Measurements from ENCODE around the gene CD300LG.
"Not testable (repeated sequence)": the region's sequence is repeated elsewhere in the genome, so short reads cannot be mapped to it uniquely, and the experiment has no call there.

Gene CD300LG

DNA sequence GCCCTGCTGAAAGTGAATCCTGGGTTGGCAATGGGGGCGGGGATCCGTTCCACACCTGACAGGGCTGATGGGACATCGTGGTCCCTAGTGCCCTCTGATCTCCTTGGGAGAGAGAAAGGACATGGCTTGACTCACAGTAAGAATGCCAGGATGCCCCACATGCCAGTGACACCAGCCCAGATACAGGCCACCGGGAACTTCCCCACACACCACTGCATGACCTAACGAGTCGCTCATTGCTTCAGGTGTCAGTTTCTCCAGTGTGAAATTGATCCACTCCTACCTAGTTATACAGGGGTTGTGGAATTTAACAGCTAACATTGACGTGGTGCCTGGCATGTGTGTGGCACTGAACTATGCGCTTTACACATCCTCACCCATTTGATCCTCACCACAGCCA, 7.5 kb downstream of the CD300LG start:
- DNase-seq (ENCODE audit: low read depth in 2 of 2), result no peak

- no peak for DNase-seq (ENCODE audit: low read depth in 2 of 2)
These were observed 8.1 kb downstream of the CD300LG start for GRCh38 chr17:43855061-43855460.

- no peak for DNase-seq (ENCODE audit: low read depth in 2 of 2)
These were observed 9.2 kb downstream of the CD300LG start for GRCh38 chr17:43856141-43856540.

DNA sequence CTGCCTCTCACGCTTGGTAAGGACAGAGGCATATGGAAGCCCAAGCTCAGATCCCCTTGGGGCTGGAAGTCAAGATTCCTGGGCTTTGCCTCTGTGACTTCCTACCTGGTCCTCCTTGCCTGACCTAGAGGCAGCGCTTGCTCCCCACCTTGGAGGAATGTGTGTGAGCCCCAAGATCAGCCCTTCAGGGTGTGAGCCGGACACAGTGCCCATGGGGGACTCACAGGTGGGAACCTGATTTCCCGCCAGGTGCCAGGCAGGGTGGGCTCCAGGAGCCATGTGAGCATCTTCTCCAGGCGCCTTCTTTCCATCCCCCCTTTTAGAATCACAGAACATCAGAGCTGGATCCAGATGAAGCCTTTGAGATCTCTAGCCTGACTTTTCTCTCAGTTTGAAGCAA, 10.2 kb downstream of the CD300LG start:
- no peak for DNase-seq (ENCODE audit: low read depth in 2 of 2)

DNA sequence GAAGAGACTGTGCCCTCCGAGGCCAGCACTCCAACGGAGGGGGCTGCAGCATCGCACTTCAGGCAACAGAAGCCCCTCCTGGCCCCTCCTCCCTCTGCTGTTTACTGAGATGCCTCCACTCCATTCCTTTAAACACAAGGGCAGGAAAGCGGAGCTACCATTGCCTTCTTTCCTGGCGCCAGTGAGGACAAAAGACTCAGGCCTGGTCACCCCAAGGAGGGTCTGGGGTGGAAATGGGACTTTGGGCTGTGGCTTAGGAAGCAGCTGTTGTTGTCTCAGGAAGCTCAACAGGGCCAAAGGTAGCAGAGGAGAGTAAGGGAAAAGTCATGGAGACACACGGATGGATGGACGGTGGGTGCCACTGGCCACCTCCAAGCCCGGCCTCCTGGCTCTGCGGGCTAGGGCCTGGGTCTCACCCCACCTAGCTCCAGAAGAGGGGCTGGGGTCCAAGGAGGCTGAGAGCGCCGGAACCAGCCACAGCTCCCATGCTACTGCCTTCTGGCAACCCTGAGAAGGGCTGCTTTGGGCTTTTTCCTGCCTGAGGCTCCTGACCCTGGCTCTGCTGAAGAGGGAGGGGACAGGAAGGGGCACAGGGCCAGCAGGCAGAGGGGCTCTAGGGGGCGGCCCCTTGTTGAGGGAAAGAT, 11.1 kb downstream of the CD300LG start:
- DNase-seq (ENCODE audit: low read depth in 2 of 2), result no peak

- DNase-seq (ENCODE audit: low read depth in 2 of 2), result no peak
These were observed 13.2 kb downstream of the CD300LG start for GRCh38 chr17:43860077-43860725.

GRCh38 chr17:43860927-43861622, 14.1 kb downstream of the CD300LG start:
- no peak for DNase-seq (ENCODE audit: low read depth in 2 of 2)

DNA sequence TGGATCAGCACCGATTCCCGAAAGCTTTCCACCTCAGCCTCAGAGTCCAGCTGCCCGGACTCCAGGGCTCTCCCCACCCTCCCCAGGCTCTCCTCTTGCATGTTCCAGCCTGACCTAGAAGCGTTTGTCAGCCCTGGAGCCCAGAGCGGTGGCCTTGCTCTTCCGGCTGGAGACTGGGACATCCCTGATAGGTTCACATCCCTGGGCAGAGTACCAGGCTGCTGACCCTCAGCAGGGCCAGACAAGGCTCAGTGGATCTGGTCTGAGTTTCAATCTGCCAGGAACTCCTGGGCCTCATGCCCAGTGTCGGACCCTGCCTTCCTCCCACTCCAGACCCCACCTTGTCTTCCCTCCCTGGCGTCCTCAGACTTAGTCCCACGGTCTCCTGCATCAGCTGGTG, 15.0 kb downstream of the CD300LG start:
- DNase-seq (ENCODE audit: low read depth in 2 of 2), result no peak

GRCh38 chr17:43864161-43864984, 17.4 kb downstream of the CD300LG start:
- DNase-seq (ENCODE audit: low read depth in 2 of 2), result no peak

DNA sequence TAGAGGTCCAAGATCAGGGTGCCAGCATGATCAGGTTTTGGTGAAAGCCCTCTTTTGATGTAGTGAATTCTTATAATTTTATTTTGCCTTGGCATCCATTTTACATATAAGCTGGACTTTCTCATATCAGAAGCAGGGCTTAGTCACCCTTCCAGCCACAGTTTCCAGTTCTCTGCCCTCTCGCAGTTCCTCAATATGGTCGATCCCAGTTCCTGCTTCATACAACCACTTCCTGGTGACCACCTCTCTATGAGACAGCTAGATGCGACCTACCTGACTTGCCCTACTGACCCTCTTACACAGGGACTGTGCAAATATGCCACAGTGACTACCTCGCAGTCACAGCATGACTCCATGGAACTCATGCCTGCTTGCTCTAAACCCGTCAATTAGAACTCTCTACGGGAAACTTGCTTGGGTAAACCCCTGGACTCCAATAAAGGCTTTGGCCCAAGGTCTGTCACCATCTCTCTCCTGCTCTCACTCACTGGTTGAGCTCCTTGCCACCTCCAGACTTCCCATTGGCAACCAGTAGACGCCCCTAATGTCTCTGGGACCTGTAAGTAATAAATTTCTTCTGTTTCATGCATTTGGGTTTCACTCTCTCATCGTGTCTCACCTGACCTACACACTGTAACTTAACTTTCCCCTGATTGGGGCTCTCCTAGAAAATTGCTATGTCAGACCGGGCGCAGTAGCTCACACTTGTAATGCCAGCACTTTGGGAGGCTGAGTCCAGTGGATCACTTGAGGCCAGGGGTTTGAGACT, 21.4 kb downstream of the CD300LG start:
- DNase-seq (ENCODE audit: low read depth in 2 of 2), result no peak

GRCh38 chr17:43869031-43869430, 22.1 kb downstream of the CD300LG start:
- not testable (repeated sequence) for DNase-seq (ENCODE audit: low read depth in 2 of 2)

DNA sequence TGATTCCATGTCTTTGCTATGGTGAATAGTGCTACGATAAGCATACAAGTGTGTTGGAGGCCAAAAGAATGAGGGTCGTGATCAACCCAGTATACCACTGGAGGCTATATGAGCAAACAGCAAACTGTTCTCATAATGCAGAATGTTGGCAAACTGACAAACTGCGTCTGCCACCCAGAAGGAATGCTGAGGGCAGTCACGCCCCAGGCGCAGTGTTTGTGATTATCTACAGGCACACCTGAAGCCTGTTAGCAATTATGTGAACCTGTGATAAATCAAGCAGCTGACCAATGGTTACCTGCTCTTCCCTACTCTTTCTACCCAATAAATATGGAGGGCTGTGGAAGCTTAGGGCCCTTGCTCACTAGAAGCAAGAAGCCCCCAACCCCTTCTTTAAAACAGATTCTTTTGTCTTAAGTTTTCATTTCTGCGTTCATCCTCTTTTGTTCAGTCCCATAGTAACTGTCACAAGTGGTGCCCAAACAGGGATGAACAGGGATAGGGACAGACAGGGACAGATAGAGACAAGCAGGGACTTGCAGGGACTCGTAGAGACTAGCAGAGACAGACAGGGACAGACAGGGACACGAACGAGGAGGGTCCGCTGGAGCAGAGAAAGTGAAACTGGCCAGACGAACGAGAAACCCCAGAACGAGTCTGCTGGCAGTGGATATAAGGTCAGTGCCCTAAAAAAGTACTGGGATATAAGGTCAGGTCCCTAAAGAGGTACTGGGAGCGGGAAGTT, 25.1 kb downstream of the CD300LG start:
- no peak for DNase-seq (ENCODE audit: low read depth in 2 of 2)

DNA sequence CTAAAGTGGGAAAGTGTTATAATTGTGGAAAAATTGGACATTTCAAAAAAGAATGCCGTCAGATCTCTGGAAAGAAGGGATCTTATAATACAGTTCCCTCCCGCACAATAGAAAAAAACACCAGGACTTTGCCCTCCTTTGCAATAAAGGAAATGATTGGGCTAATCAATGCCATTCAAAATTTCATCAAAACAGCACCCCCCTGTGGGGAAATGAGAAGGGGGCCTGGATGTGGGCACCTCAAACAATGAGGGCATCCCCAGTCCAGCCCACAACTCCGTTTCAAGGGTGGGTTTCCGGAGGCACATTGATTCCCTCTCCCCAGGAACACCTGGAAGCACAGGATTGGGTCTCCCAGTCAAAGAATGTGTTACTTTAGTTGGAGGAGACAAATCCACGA, 26.1 kb downstream of the CD300LG start:
- no peak for DNase-seq (ENCODE audit: low read depth in 2 of 2)

GRCh38 chr17:43873815-43874214, 26.8 kb downstream of the CD300LG start:
- no peak for DNase-seq (ENCODE audit: low read depth in 2 of 2)

DNA sequence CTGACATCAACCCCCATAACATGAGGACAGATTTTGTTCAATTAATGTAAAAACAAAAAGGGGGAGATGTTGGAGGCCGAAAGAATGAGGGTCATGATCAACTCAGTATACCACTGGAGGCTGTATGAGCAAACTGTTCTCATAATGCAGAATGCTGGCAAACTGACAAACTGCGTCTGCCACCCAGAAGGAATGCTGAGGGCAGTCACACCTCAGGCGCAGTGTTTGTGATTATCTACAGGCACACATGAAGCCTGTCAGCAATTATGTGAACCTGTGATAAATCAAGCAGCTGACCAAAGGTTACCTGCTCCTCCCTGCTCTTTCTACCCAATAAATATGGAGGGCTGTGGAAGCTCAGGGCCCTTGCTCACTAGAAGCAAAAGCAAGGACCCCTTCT, 27.3 kb downstream of the CD300LG start:
- DNase-seq (ENCODE audit: low read depth in 2 of 2), result no peak

- DNase-seq (ENCODE audit: low read depth in 2 of 2), result no peak
These were observed 28.6 kb downstream of the CD300LG start for GRCh38 chr17:43875476-43876147.

GRCh38 chr17:43877031-43877430, 30.1 kb downstream of the CD300LG start:
- DNase-seq (ENCODE audit: low read depth in 2 of 2), result no peak

- DNase-seq (ENCODE audit: low read depth in 2 of 2), result no peak
These were observed 30.6 kb downstream of the CD300LG start for GRCh38 chr17:43877451-43878155.
